HG03432 (cell line): ENCODE results near the gene VOPP1.

Source experiments
- ATAC-seq: cut with Tn5 transposase; IDR thresholded peaks from one replicate; pipeline ENCODE4 v1.9.1; 2021; ENCODE audit warnings: mild to moderate bottlenecking, moderate library complexity; ENCODE audit not compliant: unreplicated experiment

VOPP1 gene

GRCh38 chr7:55533050-55533728 is 39.1 kb downstream of the VOPP1 start:
- ATAC-seq = peak; percentile 59

GRCh38 chr7:55532150-55532917 is 40.0 kb downstream of the VOPP1 start:
- no peak for ATAC-seq

- no peak for ATAC-seq
Observed at GRCh38 chr7:55531536-55531935, 40.8 kb downstream of the VOPP1 start.

- ATAC-seq = peak; percentile 23
Observed at GRCh38 chr7:55527307-55527706, 45.0 kb downstream of the VOPP1 start.

- no peak for ATAC-seq
Observed at GRCh38 chr7:55526770-55527169, 45.5 kb downstream of the VOPP1 start.

GRCh38 chr7:55526329-55526728 is 46.0 kb downstream of the VOPP1 start:
- no peak for ATAC-seq

GRCh38 chr7:55524558-55525310 is 47.6 kb downstream of the VOPP1 start:
- no peak for ATAC-seq

- no peak for ATAC-seq
Observed at GRCh38 chr7:55523366-55523765, 48.9 kb downstream of the VOPP1 start.

GRCh38 chr7:55521917-55522902 is 50.1 kb downstream of the VOPP1 start:
- ATAC-seq = no peak

GRCh38 chr7:55521512-55521911 is 50.8 kb downstream of the VOPP1 start:
- no peak for ATAC-seq

- ATAC-seq = no peak
Observed at GRCh38 chr7:55520426-55521140, 51.7 kb downstream of the VOPP1 start.

GRCh38 chr7:55518836-55519235 is 53.5 kb downstream of the VOPP1 start:
- ATAC-seq = no peak

GRCh38 chr7:55517936-55518689 is 54.2 kb downstream of the VOPP1 start:
- ATAC-seq = no peak

- peak; percentile 84 for ATAC-seq
Observed at GRCh38 chr7:55517191-55517633, 55.1 kb downstream of the VOPP1 start.

GRCh38 chr7:55516409-55516808 is 55.9 kb downstream of the VOPP1 start:
- no peak for ATAC-seq

- peak; percentile 46 for ATAC-seq
Observed at GRCh38 chr7:55515569-55516279, 56.6 kb downstream of the VOPP1 start.

GRCh38 chr7:55514546-55515265 is 57.6 kb downstream of the VOPP1 start:
- ATAC-seq = no peak

- ATAC-seq = peak; percentile 23
Observed at GRCh38 chr7:55513868-55514267, 58.4 kb downstream of the VOPP1 start.
